WTC11 (cell line): Measurements from ENCODE around the gene PER3. TPM values are rescaled to one million over a fixed set of nuclear protein-coding genes. Genes with fewer than 3 reads are reported as not detected.

Source experiments
- ATAC-seq: fragments of 200-7000 bp; cut with Tn5 transposase; 2 replicates; pipeline ENCODE4 v1.10.0; 2021; ENCODE audit warnings: mild to moderate bottlenecking, moderate library complexity
- CTCF ChIA-PET: fragments of 300-600 bp; sonication (Branson Sonifier 250); formaldehyde crosslinking; loops from one replicate; lab custom pipeline; 2021; ENCODE audit warnings: antibody characterized with exemption; lab: Charles Lee
- POLR2A ChIA-PET: fragments of 350-600 bp; sonication (Branson Sonifier 250); formaldehyde crosslinking; loops from one replicate; lab custom pipeline; 2021; ENCODE audit warnings: antibody characterized with exemption; lab: Charles Lee
- DNase-seq: peaks from one replicate; pipeline ENCODE4 v3.0.0; 2021; ENCODE audit warnings: low spot score
- H3K27ac Mint-ChIP-seq: 2 replicates; pipeline ENCODE4 v1.8.0; 2021; ENCODE audit warnings: mixed read lengths
- H3K27me3 Mint-ChIP-seq: 2 replicates; pipeline ENCODE4 v1.8.0; 2021; ENCODE audit warnings: low read depth, mild to moderate bottlenecking, moderate library complexity, mixed read lengths
- H3K36me3 Mint-ChIP-seq: 2 replicates; pipeline ENCODE4 v1.8.0; 2021; ENCODE audit warnings: mixed read lengths
- H3K4me1 Mint-ChIP-seq: 2 replicates; pipeline ENCODE4 v1.8.0; 2022; ENCODE audit warnings: mixed read lengths
- H3K4me3 Mint-ChIP-seq: 2 replicates; pipeline ENCODE4 v1.8.0; 2021; ENCODE audit warnings: mild to moderate bottlenecking, moderate library complexity, mixed read lengths
- H3K9me3 Mint-ChIP-seq: 2 replicates; pipeline ENCODE4 v1.8.0; 2021; ENCODE audit warnings: mixed read lengths
- AFF4 ChIP-seq: sonication (generic); formaldehyde crosslinking; IDR thresholded peaks from 2 replicates; pipeline ENCODE4 v1.8.1; 2023; ENCODE audit warnings: mild to moderate bottlenecking, missing genetic modification reagents, borderline replicate concordance
- AR ChIP-seq: fragments of 250-450 bp; sonication (Bioruptor Pico); IDR thresholded peaks from 2 replicates; pipeline ENCODE4 v1.9.0; 2021; ENCODE audit warnings: mild to moderate bottlenecking
- CDX4 ChIP-seq: fragments of 250-450 bp; sonication (Bioruptor Pico); IDR thresholded peaks from 2 replicates; pipeline ENCODE4 v1.9.0; 2021; ENCODE audit warnings: moderate library complexity, mild to moderate bottlenecking, inconsistent platforms, borderline replicate concordance
- CREB1 ChIP-seq: sonication (generic); formaldehyde crosslinking; IDR thresholded peaks from 2 replicates; pipeline ENCODE4 v1.8.0; 2023; ENCODE audit warnings: mild to moderate bottlenecking, missing genetic modification reagents
- CTCF ChIP-seq: fragments of 200-600 bp; IDR thresholded peaks from 2 replicates; pipeline ENCODE4 v1.8.0; 2022; ENCODE audit warnings: antibody characterized with exemption
- E2F1 ChIP-seq: sonication (generic); formaldehyde crosslinking; IDR thresholded peaks from 2 replicates; pipeline ENCODE4 v1.8.0; 2022; ENCODE audit warnings: mild to moderate bottlenecking, missing genetic modification reagents
- FOXJ3 ChIP-seq: sonication (generic); formaldehyde crosslinking; IDR thresholded peaks from 2 replicates; pipeline ENCODE4 v1.9.0; 2021; ENCODE audit warnings: missing genetic modification reagents, mild to moderate bottlenecking, borderline replicate concordance
- FOXP1 ChIP-seq: sonication (generic); formaldehyde crosslinking; IDR thresholded peaks from 2 replicates; pipeline ENCODE4 v1.8.0; 2022; ENCODE audit warnings: missing genetic modification reagents, mild to moderate bottlenecking, moderate library complexity, borderline replicate concordance
- HMGA2 ChIP-seq: fragments of 250-450 bp; sonication (Bioruptor Pico); IDR thresholded peaks from 2 replicates; pipeline ENCODE4 v1.4.0; 2021; ENCODE audit warnings: mild to moderate bottlenecking, moderate library complexity
- IRF1 ChIP-seq: sonication (generic); formaldehyde crosslinking; IDR thresholded peaks from 2 replicates; pipeline ENCODE4 v1.8.0; 2023; ENCODE audit warnings: missing genetic modification reagents
- PRDM15 ChIP-seq: sonication (generic); formaldehyde crosslinking; IDR thresholded peaks from 2 replicates; pipeline ENCODE4 v1.8.0; 2022; ENCODE audit warnings: missing genetic modification reagents
- SMAD3 ChIP-seq: sonication (generic); formaldehyde crosslinking; IDR thresholded peaks from 2 replicates; pipeline ENCODE4 v1.8.0; 2022; ENCODE audit warnings: missing genetic modification reagents, mild to moderate bottlenecking, borderline replicate concordance
- SMAD4 ChIP-seq: sonication (generic); formaldehyde crosslinking; IDR thresholded peaks from 2 replicates; pipeline ENCODE4 v1.8.0; 2022; ENCODE audit warnings: mild to moderate bottlenecking, missing genetic modification reagents
- SOX15 ChIP-seq: fragments of 250-450 bp; sonication (Bioruptor Pico); IDR thresholded peaks from 2 replicates; pipeline ENCODE4 v1.9.0; 2021; ENCODE audit warnings: mild to moderate bottlenecking
- TCF7 ChIP-seq: sonication (generic); formaldehyde crosslinking; IDR thresholded peaks from 2 replicates; pipeline ENCODE4 v1.8.0; 2022; ENCODE audit warnings: mild to moderate bottlenecking, low read depth, missing genetic modification reagents, moderate library complexity
- ZBTB21 ChIP-seq: sonication (generic); formaldehyde crosslinking; IDR thresholded peaks from 2 replicates; pipeline ENCODE4 v1.8.1; 2023; ENCODE audit warnings: mild to moderate bottlenecking, missing genetic modification reagents, borderline replicate concordance
- ZNF263 ChIP-seq: sonication (generic); formaldehyde crosslinking; IDR thresholded peaks from 2 replicates; pipeline ENCODE4 v1.8.1; 2022; ENCODE audit warnings: low read depth, mild to moderate bottlenecking, moderate library complexity, missing genetic modification reagents
- total RNA-seq: library from RNA; stranded (reverse); gene quantifications from 3 replicates; pipeline ENCODE4 v1.2.3, GENCODE V29; 2021

Gene PER3
- total RNA-seq, 1 experiment from 2014 or later, result 8.5 TPM

DNA sequence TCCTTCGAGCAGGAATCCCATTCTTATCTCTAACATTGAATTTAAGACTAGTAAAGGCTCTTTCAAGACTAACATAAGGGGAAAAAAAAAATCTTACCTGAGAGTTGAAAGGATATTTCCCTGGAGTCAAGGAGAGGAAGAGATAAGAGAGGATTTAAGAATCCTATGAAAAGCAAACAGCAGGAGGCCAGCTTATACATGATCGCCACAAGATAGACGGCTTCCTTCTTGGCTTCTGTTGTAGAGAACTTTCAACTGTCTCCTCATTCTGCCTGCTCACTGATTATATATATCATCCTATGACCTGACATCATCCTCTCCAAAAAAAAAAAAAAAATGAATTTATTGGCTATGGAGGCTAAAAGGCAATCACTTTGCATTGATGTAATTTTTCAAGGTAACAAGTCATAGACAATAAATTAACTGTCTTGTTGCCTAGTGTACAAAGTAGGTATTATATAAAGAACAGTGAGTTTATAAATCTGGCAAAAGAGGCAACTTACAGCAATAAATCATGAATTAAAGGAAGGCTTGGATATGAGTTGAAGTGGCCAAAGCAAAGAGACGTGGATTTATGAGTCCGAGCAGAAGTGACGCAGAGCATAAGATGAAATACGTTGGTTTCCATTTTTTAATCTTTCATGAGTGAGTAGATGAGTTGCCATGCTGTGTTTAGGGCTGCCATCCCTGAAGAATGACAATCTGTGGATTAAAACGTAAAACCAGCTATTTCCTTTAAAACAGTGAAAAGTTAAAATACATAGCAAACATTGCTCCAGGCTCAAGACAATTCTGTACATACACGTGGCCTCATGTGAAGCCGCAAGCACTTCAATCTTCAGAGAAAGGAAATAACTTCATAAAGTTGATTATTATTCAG is 69.0 kb downstream of the PER3 start, which contains the start of gene UTS2 (continued):
- TF ChIP-seq IRF1 (CRISPR knock-in tag) (no peak), AFF4 (CRISPR knock-in tag) (no peak), CTCF (no peak)

DNA sequence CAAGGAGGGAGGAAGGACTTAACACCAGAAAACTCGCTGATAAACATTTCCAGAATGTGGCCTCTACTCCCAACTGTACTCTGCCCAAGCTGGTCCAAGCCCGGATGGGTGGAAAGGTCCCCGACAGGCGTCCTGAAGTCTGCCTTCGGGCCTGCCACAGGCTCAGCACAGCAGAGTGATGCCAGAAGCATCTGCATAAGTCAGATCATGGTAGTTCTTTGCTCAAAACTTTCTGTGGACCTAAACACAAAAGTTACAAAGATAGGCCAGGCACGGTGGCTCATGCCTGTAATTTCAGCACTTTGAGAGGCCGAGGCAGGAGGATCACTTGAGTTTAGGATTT is 69.6 kb downstream of the PER3 start:
- DNase-seq, result no peak
- ATAC-seq, result no peak
- no peaks in the 10 kb centered on the region for H3K36me3 Mint-ChIP-seq
- no peaks in the 10 kb centered on the region for H3K27me3 Mint-ChIP-seq
- ChIA-PET CTCF (no interaction called here), POLR2A (no interaction called here)
- H3K9me3 Mint-ChIP-seq, result no peaks in the 10 kb centered on the region
- H3K4me1 Mint-ChIP-seq, result peaks cover 18% of the 10 kb centered on the region
- H3K27ac Mint-ChIP-seq, result no peak overlapping the region
- no peak overlapping the region for H3K4me3 Mint-ChIP-seq
- no peak for TF ChIP-seq AR (CRISPR knock-in tag)
- no peak for TF ChIP-seq SOX15 (CRISPR knock-in tag)
- TF ChIP-seq SMAD4 (CRISPR knock-in tag), result no peak
- TF ChIP-seq TCF7, result no peak
- no peak for TF ChIP-seq PRDM15 (CRISPR knock-in tag)
- no peak for TF ChIP-seq CREB1 (CRISPR knock-in tag)
- no peak for TF ChIP-seq ZNF263 (CRISPR knock-in tag)
- TF ChIP-seq CTCF, result no peak
- TF ChIP-seq E2F1, result no peak
- no peak for TF ChIP-seq FOXP1 (CRISPR knock-in tag)
- TF ChIP-seq ZBTB21, result no peak
- TF ChIP-seq SMAD3 (CRISPR knock-in tag), result no peak
- TF ChIP-seq FOXJ3 (CRISPR knock-in tag), result no peak
- no peak for TF ChIP-seq CDX4 (CRISPR knock-in tag)
- TF ChIP-seq HMGA2 (CRISPR knock-in tag), result no peak
